Panc1 (cell line): ENCODE data around the gene PRRT1B.

ENCODE experiments used
- POLR2AphosphoS5 ChIP-seq: IDR thresholded peaks from 2 replicates; pipeline ENCODE4 v1.6.1; 2012; ENCODE audit warnings: mild to moderate bottlenecking, low read depth, low read length, moderate library complexity
- TF ChIP-seq, protein P1 (sequence below): fragments of 450-650 bp; IDR thresholded peaks from 2 replicates; pipeline ENCODE4 v1.5.1; 2017; ENCODE audit warnings: mild to moderate bottlenecking
- TF ChIP-seq, protein P2 (sequence below), 2 experiments: IDR thresholded peaks; 2 replicates each; pipeline ENCODE4 v1.6.1; 2011 to 2012; ENCODE audit warnings: low read depth in 2 of 2, control low read depth in 1 of 2, low read length in 1 of 2, mild to moderate bottlenecking in 1 of 2, moderate library complexity in 1 of 2; ENCODE audit not compliant: insufficient read depth in 1 of 2

DNA sequence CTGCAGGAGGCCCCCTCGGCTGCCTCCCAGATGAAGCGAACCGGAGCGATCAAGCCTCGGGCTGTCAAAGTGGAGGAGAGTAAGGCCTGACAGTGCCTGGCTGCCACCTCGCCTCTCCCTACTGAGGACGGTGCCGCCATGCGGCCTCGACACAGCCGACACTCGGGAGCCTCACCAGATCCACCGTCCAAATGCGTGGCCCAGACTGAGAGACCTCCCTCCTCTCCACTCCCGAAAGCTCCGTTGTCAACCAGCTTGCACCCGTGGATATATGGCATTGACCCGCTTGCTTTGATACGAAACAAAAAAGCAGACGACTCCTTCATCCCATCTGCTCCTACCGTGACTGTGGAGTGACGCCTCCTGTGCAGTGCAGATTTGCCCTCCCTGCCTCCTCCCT, 49.5 kb upstream of the PRRT1B start:
- TF ChIP-seq, protein P1, sequence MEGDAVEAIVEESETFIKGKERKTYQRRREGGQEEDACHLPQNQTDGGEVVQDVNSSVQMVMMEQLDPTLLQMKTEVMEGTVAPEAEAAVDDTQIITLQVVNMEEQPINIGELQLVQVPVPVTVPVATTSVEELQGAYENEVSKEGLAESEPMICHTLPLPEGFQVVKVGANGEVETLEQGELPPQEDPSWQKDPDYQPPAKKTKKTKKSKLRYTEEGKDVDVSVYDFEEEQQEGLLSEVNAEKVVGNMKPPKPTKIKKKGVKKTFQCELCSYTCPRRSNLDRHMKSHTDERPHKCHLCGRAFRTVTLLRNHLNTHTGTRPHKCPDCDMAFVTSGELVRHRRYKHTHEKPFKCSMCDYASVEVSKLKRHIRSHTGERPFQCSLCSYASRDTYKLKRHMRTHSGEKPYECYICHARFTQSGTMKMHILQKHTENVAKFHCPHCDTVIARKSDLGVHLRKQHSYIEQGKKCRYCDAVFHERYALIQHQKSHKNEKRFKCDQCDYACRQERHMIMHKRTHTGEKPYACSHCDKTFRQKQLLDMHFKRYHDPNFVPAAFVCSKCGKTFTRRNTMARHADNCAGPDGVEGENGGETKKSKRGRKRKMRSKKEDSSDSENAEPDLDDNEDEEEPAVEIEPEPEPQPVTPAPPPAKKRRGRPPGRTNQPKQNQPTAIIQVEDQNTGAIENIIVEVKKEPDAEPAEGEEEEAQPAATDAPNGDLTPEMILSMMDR, result no peak
- TF ChIP-seq, protein P2, sequence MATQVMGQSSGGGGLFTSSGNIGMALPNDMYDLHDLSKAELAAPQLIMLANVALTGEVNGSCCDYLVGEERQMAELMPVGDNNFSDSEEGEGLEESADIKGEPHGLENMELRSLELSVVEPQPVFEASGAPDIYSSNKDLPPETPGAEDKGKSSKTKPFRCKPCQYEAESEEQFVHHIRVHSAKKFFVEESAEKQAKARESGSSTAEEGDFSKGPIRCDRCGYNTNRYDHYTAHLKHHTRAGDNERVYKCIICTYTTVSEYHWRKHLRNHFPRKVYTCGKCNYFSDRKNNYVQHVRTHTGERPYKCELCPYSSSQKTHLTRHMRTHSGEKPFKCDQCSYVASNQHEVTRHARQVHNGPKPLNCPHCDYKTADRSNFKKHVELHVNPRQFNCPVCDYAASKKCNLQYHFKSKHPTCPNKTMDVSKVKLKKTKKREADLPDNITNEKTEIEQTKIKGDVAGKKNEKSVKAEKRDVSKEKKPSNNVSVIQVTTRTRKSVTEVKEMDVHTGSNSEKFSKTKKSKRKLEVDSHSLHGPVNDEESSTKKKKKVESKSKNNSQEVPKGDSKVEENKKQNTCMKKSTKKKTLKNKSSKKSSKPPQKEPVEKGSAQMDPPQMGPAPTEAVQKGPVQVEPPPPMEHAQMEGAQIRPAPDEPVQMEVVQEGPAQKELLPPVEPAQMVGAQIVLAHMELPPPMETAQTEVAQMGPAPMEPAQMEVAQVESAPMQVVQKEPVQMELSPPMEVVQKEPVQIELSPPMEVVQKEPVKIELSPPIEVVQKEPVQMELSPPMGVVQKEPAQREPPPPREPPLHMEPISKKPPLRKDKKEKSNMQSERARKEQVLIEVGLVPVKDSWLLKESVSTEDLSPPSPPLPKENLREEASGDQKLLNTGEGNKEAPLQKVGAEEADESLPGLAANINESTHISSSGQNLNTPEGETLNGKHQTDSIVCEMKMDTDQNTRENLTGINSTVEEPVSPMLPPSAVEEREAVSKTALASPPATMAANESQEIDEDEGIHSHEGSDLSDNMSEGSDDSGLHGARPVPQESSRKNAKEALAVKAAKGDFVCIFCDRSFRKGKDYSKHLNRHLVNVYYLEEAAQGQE (IDR thresholded peaks at IDR 0.05; ENCODE audit: insufficient read depth in 1 of 2, low read depth in 2 of 2, low read length in 1 of 2), result no peak
- no peak for TF ChIP-seq POLR2AphosphoS5
